Amniotic epithelial cell (primary cell): ENCODE data around the gene SF3B3.
"Not testable (repeated sequence)": the region's sequence is repeated elsewhere in the genome, so short reads cannot be mapped to it uniquely, and the experiment has no call there.

Experiments
- DNase-seq: peaks from one replicate; pipeline ENCODE4 v3.0.0-alpha.2; 2010; ENCODE audit warnings: low read depth

The SF3B3 gene

DNA sequence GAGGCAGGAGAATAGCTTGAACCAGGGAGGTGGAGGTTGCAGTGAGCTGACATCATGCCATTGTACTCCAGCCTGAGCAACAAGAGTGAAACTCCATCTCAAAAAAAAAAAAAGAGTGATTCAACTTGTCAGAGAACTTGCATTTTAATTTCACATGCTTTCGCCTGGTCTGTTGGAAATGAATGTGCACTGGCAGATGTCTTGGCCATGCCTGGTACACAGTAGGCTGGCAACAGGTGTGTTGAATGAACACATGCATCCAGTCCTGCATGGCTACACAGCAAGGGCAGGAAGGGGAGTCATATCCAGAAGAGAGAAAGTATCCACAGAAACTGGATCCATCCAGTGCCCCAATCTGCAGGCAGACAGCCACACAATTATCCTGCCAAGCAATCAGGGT lies 11.8 kb upstream of the SF3B3 start:
- no peak for DNase-seq

DNA sequence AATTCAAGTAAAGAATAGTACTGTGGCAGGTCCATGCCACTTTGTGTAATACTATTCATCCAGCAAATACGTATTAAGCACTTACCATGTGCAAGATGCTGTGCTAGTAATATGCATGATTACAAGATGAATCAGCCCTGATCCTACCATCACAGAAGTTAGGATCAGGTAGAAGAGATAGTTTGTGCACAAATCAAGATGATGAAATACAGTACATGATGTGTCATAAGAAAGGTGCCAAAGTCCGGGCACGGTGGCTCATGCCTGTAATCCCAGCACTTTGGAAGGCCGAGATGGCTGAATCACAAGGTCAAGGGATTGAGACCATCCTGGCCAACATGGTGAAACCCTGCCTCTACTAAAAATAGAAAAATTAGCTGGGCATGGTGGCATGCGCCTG lies 11.2 kb upstream of the SF3B3 start:
- peak; percentile 83 for DNase-seq

DNA sequence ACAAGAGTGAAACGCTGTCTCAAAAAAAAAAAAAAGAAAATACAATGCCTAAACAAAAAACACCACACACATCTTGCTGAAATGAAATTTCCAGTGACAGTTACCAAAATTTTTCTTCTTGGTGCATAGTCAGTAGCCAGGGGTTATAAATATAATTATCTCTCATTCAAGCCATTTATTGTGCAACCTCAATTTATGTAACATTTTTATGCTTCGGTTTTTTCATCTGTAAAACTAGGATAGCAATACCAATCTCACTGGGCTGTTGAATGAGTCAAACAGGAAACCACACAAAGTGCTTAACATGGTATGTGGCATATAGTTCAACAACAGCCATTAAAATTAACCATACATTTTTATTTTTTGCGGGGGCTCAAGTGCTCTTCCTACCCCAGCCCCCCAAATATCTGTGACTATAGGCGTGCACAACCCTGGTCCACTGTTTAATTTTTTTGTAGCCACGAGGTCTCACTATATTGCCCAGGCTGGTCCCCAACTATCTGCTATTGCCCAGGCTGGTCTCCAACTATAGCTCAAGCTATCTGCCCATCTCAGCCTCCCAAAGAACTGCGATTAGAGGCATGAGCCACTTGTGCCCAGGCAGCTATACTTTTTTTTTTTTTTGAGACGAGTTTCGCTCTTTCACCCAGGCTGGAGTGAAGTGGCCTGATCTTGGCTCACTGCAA lies 2.9 kb upstream of the SF3B3 start:
- DNase-seq: peak; percentile 84

DNA sequence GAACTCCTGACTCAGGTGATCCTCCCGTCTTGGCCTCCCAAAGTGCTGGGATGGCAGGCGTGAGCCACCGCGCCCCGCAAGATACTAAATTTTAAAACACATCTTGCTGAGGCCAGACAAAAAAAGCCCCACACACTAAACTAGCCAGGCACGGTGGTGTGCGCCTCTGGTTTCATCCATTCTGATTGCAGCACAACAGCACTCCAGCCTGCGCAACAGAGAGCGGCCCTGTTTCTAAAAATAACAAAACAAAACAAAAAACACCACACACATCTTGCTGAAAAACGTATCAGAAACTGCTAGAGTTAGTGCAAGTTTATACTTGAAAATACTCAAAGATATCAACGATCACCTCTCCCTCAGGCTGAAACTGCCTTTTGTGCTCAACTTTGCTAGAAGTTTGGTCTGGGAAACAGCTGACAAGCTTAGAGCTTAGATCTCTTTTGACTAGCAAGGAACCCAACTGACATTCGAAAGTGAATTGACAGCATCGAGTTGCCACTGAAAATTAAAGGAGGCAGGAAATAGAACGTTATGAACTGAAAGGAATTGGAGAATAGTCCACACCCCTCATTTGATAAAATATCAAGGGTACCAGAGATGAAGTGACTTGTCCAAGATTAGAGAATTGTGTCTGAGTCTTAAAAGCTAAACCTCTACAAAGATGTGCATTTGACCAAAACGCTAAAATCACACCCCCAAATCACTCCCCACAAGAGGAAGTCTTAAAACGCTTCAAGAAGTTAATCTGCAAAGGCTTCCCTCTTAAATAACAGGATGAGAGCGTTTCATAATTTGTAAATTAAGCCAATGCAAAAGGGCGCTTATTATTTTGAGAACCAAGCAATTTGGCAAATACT lies 1.2 kb upstream of the SF3B3 start:
- no peak for DNase-seq

DNA sequence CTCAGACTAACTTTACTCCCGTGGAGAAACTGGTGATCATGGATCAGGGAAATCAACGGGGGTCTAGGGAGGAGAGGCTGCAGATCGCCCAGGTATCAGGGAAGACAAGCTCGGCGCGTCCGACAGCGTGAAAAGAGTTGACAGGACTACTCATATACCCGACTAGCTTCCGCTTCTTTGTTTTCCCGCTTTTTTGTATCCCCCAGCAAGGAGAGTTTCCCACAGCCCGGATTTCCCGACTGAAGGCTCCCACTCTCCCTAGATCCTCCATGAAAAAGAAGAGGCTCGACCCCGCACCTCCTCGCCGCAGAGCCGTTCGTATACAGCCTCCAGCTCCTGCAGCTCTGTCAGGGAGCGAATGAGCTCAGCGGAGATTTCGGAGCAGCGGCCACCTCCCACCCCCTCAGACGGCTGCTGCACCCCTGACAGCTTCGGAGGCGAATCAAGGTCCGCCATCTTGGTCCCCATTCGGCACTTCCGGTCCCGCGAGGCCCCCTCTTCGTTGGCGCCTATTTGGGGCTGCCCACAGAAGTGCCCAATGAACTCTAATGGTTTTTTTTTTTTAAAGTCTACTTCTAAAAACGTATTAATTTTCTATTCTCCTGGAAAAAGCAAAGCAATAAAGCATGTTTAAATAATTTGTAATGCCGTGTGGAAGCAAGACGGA lies 407 bp upstream of the SF3B3 start, which contains the start of gene COG4:
Gene COG4, minus strand, starts transcription at position 479 of the 667 bp plus-strand sequence. Its CDS starts 11 bp downstream, at position 468.
- DNase-seq: peak; percentile 71

DNA sequence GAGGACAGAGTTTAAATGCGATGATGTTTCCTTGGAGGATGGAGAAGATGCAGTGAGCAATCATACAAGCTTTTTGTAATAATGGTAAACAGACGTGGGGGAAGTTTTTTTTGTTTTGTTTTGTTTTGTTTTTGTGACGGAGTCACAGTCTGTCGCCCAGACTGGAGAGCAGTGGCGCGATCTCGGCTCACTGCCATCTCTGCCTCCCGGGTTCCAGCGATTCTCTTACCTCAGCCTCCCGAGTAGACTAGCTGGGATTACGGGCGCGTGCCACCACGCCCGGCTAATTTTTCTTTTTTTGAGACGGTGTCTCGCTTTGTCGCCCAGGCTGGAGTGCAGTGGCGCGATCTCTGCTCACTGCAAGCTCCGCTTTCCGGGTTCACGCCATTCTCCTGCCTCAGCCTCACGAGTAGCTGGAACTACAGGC lies 796 bp downstream of the SF3B3 start:
- DNase-seq: not testable (repeated sequence)

DNA sequence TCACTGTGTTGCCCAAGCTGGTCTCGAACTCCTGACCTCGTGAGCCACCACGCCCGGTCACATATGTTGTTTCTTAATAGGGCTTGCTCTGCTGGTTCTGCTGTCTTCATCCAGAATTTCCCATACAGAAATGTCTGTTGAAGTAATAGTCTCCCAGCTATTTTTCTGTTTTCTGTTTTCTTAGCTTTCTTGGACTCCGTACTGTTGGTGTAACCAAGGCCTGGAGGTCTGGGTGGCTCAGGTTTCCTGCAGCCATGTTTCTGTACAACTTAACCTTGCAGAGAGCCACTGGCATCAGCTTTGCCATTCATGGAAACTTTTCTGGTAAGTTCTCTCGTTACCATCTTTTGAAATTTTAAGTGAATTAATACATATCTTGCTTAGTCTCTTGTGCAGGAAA lies 2.8 kb downstream of the SF3B3 start:
- DNase-seq: no peak

DNA sequence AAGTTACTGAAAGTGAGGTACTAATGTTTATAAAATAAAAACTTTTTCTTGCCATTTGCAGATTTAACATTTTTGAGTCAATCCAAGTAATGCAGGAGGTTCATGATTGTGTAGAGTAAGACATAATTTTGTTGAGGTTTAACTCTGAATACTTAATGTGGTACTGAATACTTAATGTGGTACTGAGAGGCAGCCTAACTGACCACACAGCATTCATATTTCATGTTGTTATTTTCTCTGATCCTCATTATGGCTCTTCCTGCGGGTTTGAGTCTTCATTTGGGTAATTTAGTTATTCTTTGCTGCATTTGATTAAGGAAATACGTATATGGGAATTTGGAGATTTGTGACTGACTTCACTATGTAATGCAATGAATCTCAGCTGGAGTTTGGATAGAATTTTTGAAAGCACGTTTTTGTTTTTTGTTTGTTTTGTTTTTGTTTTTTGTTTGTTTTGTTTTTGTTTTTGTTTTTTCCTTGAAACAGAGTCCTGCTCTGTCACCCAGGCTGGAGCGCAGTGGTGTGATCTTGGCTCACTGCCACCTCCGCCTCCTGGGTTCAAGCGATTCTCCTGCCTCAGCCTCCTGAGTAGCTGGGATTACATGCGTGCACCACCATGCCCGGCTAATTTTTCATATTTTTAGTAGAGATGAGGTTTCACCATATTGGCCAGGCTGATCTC lies 3.8 kb downstream of the SF3B3 start:
- DNase-seq: no peak

DNA sequence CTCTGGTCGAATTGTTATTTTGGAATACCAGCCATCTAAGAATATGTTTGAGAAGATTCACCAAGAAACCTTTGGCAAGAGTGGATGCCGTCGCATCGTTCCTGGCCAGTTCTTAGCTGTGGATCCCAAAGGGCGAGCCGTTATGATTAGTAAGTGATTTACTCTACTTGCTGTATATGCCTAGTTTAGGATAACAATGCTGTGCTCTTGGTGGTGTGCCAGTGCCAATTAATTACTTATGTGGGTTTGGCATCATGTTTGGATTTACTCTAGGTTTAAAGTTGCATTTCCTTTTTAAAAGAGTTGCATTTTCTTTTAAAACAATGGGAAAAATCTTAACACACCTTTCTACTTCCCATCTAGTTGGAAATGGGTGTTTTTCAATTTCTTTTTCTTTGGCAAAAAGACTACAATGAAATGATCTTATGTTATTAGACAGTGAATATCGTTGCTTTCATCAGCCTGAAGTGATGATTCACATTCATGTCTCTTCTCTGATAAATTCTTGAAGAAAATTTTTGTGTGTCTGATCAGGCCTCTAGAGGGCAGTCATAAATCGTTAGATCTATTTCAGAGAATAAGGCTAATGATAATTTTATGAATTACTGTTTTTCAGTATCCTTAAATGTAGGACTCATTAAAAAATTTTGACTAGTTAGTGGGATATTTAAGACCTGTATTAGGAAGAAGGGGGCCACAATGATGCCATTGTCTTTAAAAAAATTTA lies 5.6 kb downstream of the SF3B3 start:
- peak; percentile 60 for DNase-seq

DNA sequence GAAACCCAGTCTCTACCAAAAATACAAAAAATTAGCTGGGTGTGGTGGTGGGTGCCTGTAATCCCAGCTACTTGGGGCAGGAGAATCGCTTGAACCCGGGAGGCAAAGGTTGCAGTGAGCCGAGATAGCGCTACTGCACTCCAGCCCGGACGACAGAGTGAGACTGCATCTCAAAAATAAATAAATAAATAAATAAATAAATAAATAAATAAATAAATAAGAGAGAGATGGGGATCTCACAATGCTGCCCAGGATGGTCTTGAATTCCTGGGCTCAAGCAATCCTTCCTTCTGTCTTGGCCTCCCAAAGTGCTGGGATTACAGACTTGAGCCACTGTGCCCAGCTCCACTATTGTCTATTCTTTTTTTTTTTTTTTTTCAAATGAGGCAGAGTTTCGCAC lies 6.3 kb downstream of the SF3B3 start:
- not testable (repeated sequence) for DNase-seq

DNA sequence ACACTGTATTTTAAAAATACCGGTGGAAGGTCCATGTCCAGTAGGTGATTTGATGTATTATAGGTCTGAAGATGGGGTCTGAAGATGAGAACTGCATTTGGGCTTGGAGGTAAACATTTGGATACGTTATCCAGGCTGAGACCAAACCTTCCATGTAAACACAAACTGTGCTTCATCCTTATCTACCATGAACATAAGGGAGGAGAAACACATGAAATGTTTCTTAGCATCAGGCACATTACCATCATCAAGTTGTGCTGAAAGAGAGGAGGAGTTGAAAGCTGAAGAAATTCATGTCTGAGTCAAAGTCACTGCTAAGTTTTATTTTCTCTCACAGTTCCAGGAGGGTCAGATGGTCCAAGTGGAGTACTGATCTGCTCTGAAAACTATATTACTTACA lies 11.4 kb downstream of the SF3B3 start:
- DNase-seq: no peak

DNA sequence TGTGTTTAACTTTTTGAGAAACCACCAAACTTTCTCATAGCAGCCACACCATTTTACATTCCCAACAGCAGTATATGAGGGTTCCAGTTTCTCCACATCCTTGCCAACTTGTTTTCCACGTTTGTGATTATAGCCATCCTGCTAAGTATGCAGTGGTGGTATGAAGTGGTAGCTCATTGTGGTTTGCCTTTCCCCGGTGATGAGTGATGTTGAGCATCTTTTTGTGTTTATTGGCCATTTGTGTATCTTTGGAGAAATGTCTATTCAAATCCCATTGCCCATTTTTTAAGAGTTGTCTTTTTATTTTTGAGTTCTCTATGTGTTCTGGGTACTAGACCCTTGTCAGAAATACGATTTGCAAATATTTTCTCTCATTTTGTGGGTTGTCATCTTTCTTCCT lies 17.4 kb downstream of the SF3B3 start:
- DNase-seq: no peak

DNA sequence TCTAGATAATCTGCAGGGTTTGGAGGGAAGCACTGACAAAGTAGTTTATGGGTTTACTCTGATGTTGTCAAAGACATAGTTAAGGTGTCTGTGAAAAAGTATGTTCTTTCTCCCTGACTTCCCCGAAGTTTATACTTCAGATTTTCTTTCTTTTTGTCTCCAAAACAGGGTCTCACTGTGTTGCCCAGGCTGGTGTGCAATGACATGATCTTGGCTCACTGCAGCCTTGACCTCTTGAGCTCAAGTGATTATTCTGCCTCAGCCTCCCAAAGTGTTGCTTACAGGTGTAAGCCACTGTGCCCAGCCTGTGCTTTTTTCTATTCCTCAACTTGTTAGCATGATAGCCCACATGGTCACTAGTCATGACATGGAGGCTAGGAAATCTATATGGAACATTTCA lies 20.9 kb downstream of the SF3B3 start:
- no peak for DNase-seq

DNA sequence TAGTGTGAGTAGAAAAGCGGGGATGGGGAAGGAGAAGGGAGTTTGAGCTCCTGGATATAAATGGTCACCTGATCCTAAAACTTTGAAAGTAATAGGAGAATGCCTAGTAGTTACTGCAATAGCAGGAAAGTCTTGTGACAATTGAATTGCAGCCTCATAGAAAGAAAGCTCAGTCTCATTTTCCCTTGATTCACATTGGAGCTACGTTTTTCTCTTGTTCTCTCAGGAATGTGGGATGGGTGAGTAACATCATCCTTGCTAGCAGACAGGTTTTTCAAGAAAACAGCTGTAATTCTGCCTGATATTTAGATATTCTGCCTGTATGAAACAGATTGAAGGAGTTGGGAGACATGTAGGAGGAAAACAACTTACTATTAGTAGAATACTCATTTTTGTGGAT lies 25.3 kb downstream of the SF3B3 start:
- no peak for DNase-seq

DNA sequence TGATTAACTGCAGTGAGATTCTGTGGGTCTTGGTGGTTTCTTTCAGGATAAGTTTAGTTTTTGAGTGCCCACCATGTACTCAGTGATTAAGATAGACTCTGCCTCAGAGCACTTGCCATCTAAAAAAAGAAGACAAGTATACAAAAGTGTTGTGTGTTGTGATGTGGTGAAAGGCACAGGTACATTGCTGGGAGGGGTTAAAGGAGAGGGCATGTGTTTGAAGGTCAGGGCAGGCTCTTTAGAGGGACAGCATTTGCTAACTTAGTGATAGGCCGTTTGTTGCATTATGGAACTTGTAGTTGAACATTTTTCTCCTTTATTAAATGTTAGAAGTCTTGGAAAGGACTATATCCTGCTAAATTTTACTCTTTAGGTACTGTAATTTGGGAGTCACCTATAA lies 26.5 kb downstream of the SF3B3 start:
- no peak for DNase-seq

DNA sequence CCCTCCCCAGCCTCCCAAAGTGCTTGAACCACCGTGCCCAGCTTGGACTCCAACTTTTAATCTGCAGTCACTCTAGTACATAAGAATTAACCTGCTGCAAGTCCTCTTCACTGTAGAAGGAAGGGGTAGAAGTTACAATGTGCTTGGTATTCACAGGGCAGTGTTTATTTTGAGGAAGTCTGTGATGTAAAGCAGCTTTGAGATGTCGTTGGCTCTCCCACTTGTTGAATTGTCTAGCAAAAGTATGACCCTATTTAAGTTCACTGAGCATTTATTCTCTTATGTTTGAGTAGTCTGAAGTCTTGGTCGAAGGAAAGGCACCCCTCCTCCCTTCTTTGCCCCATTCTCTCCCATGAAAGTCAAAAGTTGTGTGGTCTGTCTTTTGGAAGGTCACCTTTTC lies 28.2 kb downstream of the SF3B3 start:
- no peak for DNase-seq

DNA sequence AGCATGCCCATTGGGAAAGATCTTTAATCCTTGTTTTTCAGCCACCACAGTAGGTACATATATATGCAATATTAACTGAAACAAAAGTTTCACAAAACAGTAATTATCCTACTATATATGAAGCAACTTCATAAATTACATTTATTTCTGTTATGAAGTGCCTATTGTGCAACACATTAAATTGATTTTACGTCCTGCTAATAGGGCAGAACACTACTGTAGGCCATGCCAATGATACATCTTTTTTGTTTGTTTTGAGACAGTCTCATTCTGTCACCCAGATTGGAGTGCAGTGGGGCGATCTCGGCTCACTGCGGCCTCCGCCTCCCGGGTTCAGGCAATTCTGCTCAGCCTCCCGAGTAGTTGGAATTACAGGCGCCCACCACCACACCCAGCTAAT lies 29.1 kb downstream of the SF3B3 start:
- DNase-seq: no peak

DNA sequence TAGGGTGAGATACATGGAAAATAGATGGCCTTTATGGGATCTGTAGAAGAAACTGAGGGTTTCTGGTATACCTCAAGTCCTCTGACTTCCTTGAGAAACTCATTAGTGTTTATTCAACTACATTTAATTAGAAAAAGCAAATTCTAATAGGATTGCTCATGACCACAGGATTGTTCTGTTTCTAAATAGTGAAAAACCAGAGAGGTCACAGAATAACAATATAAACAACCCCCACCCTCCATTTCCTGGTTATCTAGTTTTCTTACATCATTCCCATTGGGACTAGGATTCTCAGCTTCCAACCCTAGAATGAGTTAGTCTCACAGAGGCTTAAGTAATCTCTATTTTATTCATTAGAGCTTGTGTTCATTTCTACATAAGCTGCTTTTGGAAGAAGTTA lies 30.0 kb downstream of the SF3B3 start:
- DNase-seq: peak; percentile 93

DNA sequence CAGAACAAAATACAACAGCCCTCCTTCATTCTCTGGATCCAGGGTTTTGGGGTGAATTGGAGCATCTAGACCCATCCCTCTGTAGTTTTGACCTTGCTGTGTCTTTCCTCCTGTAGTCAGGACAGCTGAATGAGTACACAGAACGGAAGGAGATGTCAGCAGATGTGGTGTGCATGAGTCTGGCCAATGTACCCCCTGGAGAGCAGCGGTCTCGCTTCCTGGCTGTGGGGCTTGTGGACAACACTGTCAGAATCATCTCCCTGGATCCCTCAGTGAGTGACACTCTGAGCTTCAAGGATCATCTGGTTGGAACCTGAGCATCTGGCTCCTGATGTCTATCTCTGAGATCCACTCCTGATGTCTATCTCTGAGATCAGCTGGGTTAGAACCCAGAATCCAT lies 32.4 kb downstream of the SF3B3 start:
- DNase-seq: no peak

DNA sequence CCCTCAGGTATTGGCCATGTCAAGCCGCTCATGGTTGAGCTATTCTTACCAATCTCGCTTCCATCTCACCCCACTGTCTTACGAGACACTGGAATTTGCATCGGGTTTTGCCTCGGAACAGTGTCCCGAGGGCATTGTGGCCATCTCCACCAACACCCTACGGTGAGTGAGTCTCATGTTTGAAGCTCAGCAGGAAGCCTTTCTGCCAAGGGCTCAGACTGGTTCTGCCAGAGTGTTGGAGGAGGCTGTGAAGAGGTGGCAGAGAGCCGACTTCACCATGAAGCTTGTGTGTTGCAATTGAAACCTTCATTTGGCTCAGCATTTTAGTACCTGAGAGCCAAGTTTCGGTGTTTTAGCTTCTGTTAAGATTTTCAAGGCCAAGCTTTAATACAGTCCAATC lies 38.0 kb downstream of the SF3B3 start:
- DNase-seq: no peak

DNA sequence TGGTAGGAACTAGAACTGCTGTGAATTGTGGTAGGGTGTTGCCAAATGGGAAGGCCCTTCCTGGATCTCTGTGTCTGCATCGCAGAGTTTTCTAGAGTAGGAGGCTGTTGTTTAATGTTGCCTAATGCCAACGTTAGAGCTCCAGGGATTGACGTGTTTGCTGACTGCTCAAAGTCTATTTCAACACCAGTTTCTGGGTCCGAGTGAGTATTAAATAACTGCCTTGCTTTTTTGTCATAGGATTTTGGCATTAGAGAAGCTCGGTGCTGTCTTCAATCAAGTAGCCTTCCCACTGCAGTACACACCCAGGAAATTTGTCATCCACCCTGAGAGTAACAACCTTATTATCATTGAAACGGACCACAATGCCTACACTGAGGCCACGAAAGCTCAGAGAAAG lies 40.0 kb downstream of the SF3B3 start:
- DNase-seq: peak; percentile 54

DNA sequence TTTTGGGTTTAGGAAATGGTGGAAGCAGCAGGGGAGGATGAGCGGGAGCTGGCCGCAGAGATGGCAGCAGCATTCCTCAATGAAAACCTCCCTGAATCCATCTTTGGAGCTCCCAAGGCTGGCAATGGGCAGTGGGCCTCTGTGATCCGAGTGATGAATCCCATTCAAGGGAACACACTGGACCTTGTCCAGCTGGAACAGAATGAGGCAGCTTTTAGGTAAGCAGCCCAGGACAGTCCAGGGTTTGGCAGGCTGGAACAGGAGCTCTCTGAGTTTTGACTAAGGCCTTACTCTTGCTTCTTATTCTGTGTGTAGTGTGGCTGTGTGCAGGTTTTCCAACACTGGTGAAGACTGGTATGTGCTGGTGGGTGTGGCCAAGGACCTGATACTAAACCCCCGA lies 41.4 kb downstream of the SF3B3 start:
- DNase-seq: no peak
